ENCODE results near the gene FGF11.

DNA sequence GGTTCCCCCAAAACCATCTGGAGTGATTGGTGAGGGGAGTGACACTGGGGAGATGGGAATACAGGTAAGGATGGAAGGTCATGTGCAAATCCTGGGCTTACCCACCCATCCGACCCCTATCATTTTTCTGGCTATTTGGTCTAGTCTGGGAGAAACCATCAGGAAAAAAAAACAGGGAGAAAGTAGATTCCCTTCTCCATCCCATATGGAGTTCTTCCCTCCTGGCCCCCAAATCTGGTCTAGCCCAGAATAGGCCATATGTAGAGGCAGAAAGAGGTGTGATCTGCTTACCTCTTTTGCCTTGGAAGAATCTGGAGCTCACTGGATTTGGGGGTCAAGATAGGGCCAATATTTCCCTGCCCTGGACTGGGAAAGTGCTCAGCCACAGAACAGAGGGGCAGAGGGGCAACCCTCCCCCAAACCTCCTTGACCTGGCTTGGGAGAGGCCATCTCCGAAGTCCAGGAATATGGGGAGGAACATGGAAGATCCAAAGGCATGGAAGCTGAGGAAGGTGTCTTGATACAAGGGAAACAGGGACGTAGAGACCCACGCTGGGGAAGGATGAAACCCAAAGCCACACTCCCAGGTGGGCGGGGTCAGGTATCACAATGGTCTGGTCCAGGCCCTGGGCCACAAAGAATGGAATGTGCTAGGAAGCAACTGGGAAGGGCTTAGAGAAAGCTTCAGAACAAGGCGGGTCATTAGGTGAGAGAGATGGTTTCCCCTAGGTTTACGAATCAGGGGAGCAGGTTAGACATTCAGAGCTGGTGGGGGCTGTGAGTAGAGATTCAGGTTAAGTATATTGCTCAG lies 21.7 kb downstream of the FGF11 start:
- TF ChIP-seq, protein P1, sequence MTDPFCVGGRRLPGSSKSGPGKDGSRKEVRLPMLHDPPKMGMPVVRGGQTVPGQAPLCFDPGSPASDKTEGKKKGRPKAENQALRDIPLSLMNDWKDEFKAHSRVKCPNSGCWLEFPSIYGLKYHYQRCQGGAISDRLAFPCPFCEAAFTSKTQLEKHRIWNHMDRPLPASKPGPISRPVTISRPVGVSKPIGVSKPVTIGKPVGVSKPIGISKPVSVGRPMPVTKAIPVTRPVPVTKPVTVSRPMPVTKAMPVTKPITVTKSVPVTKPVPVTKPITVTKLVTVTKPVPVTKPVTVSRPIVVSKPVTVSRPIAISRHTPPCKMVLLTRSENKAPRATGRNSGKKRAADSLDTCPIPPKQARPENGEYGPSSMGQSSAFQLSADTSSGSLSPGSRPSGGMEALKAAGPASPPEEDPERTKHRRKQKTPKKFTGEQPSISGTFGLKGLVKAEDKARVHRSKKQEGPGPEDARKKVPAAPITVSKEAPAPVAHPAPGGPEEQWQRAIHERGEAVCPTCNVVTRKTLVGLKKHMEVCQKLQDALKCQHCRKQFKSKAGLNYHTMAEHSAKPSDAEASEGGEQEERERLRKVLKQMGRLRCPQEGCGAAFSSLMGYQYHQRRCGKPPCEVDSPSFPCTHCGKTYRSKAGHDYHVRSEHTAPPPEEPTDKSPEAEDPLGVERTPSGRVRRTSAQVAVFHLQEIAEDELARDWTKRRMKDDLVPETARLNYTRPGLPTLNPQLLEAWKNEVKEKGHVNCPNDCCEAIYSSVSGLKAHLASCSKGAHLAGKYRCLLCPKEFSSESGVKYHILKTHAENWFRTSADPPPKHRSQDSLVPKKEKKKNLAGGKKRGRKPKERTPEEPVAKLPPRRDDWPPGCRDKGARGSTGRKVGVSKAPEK (CRISPR knock-in tag; IDR thresholded peaks at IDR 0.05; ENCODE audit: borderline replicate concordance), result no peak
- TF ChIP-seq, protein P2, sequence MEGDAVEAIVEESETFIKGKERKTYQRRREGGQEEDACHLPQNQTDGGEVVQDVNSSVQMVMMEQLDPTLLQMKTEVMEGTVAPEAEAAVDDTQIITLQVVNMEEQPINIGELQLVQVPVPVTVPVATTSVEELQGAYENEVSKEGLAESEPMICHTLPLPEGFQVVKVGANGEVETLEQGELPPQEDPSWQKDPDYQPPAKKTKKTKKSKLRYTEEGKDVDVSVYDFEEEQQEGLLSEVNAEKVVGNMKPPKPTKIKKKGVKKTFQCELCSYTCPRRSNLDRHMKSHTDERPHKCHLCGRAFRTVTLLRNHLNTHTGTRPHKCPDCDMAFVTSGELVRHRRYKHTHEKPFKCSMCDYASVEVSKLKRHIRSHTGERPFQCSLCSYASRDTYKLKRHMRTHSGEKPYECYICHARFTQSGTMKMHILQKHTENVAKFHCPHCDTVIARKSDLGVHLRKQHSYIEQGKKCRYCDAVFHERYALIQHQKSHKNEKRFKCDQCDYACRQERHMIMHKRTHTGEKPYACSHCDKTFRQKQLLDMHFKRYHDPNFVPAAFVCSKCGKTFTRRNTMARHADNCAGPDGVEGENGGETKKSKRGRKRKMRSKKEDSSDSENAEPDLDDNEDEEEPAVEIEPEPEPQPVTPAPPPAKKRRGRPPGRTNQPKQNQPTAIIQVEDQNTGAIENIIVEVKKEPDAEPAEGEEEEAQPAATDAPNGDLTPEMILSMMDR (CRISPR knock-in tag; IDR thresholded peaks at IDR 0.05), result no peak
- no peak for TF ChIP-seq POLR2AphosphoS5 (IDR thresholded peaks at IDR 0.05; ENCODE audit: low read depth, low read length)
- TF ChIP-seq ELF3 (CRISPR knock-in tag; IDR thresholded peaks at IDR 0.05), result no peak
- TF ChIP-seq HIVEP1 (CRISPR knock-in tag; IDR thresholded peaks at IDR 0.05), result no peak
- no peak for TF ChIP-seq BHLHE40 (IDR thresholded peaks at IDR 0.05; ENCODE audit: low read length)
- TF ChIP-seq POLR2G (IDR thresholded peaks at IDR 0.05; ENCODE audit: low read depth, low read length), result peak; percentile 26; the same call in 1 of the 2 replicates
- no peak for TF ChIP-seq HOXA5 (CRISPR knock-in tag; IDR thresholded peaks at IDR 0.05)
- TF ChIP-seq ZNF274 (CRISPR knock-in tag; IDR thresholded peaks at IDR 0.05), result no peak
- no peak for TF ChIP-seq EP300 (IDR thresholded peaks at IDR 0.05; ENCODE audit: low read depth in 2 of 2, low read length in 2 of 2)
- TF ChIP-seq EP300 (CRISPR knock-in tag; IDR thresholded peaks at IDR 0.05; ENCODE audit: borderline replicate concordance), result no peak
- TF ChIP-seq, protein P3, sequence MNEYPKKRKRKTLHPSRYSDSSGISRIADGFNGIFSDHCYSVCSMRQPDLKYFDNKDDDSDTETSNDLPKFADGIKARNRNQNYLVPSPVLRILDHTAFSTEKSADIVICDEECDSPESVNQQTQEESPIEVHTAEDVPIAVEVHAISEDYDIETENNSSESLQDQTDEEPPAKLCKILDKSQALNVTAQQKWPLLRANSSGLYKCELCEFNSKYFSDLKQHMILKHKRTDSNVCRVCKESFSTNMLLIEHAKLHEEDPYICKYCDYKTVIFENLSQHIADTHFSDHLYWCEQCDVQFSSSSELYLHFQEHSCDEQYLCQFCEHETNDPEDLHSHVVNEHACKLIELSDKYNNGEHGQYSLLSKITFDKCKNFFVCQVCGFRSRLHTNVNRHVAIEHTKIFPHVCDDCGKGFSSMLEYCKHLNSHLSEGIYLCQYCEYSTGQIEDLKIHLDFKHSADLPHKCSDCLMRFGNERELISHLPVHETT (CRISPR knock-in tag; conservative IDR thresholded peaks at IDR 0.05), result no peak

Data from HepG2 (cell line).